Peyer's patch (tissue), 4 donors: ENCODE measurements around the gene FOXJ1. TPM values are rescaled to one million over a fixed set of nuclear protein-coding genes. Genes with fewer than 3 reads are reported as not detected.

Experiments used
- DNase-seq, 3 donors: peaks; one replicate each; pipeline ENCODE4 v3.0.0-alpha.2; 2017 to 2019
- H3K27ac ChIP-seq, 4 donors: fragments of 200-600 bp; sonication (generic); one replicate each; pipeline ENCODE4 v1.5.1; 2016 to 2019
- H3K27me3 ChIP-seq, 2 donors: fragments of 200-600 bp; sonication (generic); one replicate each; pipeline ENCODE4 v1.5.1; 2019
- H3K36me3 ChIP-seq, 3 donors: fragments of 200-600 bp; sonication (generic); one replicate each; pipeline ENCODE4 v1.5.1; 2016 to 2019
- H3K4me1 ChIP-seq, 4 donors: fragments of 200-600 bp; sonication (generic); one replicate each; pipeline ENCODE4 v1.5.1; 2016 to 2019
- H3K4me3 ChIP-seq, 4 donors: fragments of 200-600 bp; sonication (generic); 1 replicate in 3 of 4; 2 replicates in 1 of 4; pipeline ENCODE4 v1.5.1; 2016 to 2019; ENCODE audit warnings: mild to moderate bottlenecking in 1 of 4
- H3K9me3 ChIP-seq, 4 donors: fragments of 200-600 bp; sonication (generic); one replicate each; pipeline ENCODE4 v1.5.1; 2016 to 2019; ENCODE audit warnings: mild to moderate bottlenecking in 1 of 4
- POLR2A ChIP-seq, 2 donors: fragments of 450-650 bp; IDR thresholded peaks; one replicate each; pipeline ENCODE4 v1.5.1; 2017; ENCODE audit warnings: antibody characterized with exemption in 2 of 2, mild to moderate bottlenecking in 2 of 2, moderate library complexity in 2 of 2
- total RNA-seq, 4 donors: library from RNA; depleted of rRNA; stranded (reverse); fragments of >200 nt; gene quantifications; one replicate each; pipeline ENCODE4 v1.1.0, GENCODE V29; 2016
- TF ChIP-seq, protein P1 (sequence below), 6 experiments: fragments of 450-650 bp in 4 of 6; fragments of 200-600 bp in 2 of 6; sonication (generic) in 1 of 6; IDR thresholded peaks; one replicate each; pipeline ENCODE4 v1.5.1; 2017 to 2019; ENCODE audit warnings: antibody characterized with exemption in 6 of 6, mild to moderate bottlenecking in 3 of 6, moderate library complexity in 1 of 6

Gene FOXJ1
- total RNA-seq, 4 donors from 2014 or later, result not detected

- H3K4me1 ChIP-seq, result no peaks in the 10 kb centered on the region
- no peaks in the 10 kb centered on the region for H3K9me3 ChIP-seq
- no peak for DNase-seq
- H3K27me3 ChIP-seq, result no peaks in the 10 kb centered on the region
- no peak overlapping the region for H3K27ac ChIP-seq
- no peak overlapping the region for H3K4me3 ChIP-seq
- H3K36me3 ChIP-seq, result no peaks in the 10 kb centered on the region
- no peak for TF ChIP-seq POLR2A (IDR thresholded peaks at IDR 0.05)
- TF ChIP-seq, protein P1, sequence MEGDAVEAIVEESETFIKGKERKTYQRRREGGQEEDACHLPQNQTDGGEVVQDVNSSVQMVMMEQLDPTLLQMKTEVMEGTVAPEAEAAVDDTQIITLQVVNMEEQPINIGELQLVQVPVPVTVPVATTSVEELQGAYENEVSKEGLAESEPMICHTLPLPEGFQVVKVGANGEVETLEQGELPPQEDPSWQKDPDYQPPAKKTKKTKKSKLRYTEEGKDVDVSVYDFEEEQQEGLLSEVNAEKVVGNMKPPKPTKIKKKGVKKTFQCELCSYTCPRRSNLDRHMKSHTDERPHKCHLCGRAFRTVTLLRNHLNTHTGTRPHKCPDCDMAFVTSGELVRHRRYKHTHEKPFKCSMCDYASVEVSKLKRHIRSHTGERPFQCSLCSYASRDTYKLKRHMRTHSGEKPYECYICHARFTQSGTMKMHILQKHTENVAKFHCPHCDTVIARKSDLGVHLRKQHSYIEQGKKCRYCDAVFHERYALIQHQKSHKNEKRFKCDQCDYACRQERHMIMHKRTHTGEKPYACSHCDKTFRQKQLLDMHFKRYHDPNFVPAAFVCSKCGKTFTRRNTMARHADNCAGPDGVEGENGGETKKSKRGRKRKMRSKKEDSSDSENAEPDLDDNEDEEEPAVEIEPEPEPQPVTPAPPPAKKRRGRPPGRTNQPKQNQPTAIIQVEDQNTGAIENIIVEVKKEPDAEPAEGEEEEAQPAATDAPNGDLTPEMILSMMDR (IDR thresholded peaks at IDR 0.05), result no peak
Measured at GRCh38 chr17:76174037-76174436, 33.0 kb upstream of the FOXJ1 start.

- no peaks in the 10 kb centered on the region for H3K36me3 ChIP-seq
Measured at GRCh38 chr17:76173474-76173873, 32.4 kb upstream of the FOXJ1 start.

GRCh38 chr17:76171706-76172105, 30.7 kb upstream of the FOXJ1 start:
- Histone ChIP-seq H3K9me3 (no peaks in the 10 kb centered on the region), H3K4me3 (no peak overlapping the region), H3K36me3 (no peaks in the 10 kb centered on the region), H3K4me1 (no peaks in the 10 kb centered on the region), H3K27me3 (no peaks in the 10 kb centered on the region), H3K27ac (no peak overlapping the region)
- DNase-seq, result no peak
- TF ChIP-seq, protein P1 (IDR thresholded peaks at IDR 0.05), result no peak
- no peak for TF ChIP-seq POLR2A (IDR thresholded peaks at IDR 0.05)

More at GRCh38 chr17:76173474-76173873, 32.4 kb upstream of the FOXJ1 start:
- TF ChIP-seq POLR2A (IDR thresholded peaks at IDR 0.05), result no peak
- TF ChIP-seq, protein P1 (IDR thresholded peaks at IDR 0.05), result no peak
- H3K4me3 ChIP-seq, result no peak overlapping the region
- H3K27ac ChIP-seq, result no peak overlapping the region
- no peaks in the 10 kb centered on the region for H3K27me3 ChIP-seq
- H3K9me3 ChIP-seq, result no peaks in the 10 kb centered on the region
- DNase-seq, result no peak
- H3K4me1 ChIP-seq, result no peaks in the 10 kb centered on the region

DNA sequence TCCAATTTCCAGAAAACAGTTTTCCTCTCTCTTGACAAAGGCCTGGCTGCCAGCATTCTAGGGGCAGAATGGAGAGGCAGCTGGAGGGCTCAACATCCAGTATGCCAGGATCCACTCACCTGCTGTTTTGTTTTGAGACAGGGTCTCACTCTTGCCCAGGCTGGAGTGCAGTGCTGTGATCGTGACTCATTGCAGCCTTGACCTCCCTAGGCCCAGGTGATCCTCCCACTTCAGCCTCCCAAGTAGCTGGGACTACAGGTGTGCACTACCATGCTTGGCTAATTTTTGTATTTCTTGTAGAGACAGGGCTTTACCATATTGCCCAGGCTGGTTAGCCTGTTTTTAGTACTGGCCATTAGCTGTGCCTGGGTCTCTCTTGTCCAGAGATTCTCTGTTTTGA, 29.1 kb upstream of the FOXJ1 start:
- Histone ChIP-seq H3K9me3 (no peaks in the 10 kb centered on the region), H3K27ac (no peak overlapping the region), H3K4me1 (no peaks in the 10 kb centered on the region), H3K36me3 (peaks cover 0 to 4% (median 0%) of the 10 kb centered on the region in 3 donors), H3K4me3 (no peak overlapping the region), H3K27me3 (no peaks in the 10 kb centered on the region)
- no peak for DNase-seq
- TF ChIP-seq POLR2A (IDR thresholded peaks at IDR 0.05), result no peak
- TF ChIP-seq, protein P1 (IDR thresholded peaks at IDR 0.05), result no peak

GRCh38 chr17:76166906-76167305, 25.9 kb upstream of the FOXJ1 start:
- no peaks in the 10 kb centered on the region for H3K4me1 ChIP-seq
- H3K9me3 ChIP-seq, result no peaks in the 10 kb centered on the region
- no peak overlapping the region for H3K27ac ChIP-seq
- DNase-seq, result no peak
- H3K36me3 ChIP-seq, result peaks cover 0 to 8% (median 0%) of the 10 kb centered on the region in 3 donors
- no peak overlapping the region for H3K4me3 ChIP-seq
- no peaks in the 10 kb centered on the region for H3K27me3 ChIP-seq
- no peak for TF ChIP-seq POLR2A (IDR thresholded peaks at IDR 0.05)
- TF ChIP-seq, protein P1 (IDR thresholded peaks at IDR 0.05), result no peak

GRCh38 chr17:76166168-76166567, 25.1 kb upstream of the FOXJ1 start:
- no peak for DNase-seq
- TF ChIP-seq, protein P1 (IDR thresholded peaks at IDR 0.05), result no peak
- TF ChIP-seq POLR2A (IDR thresholded peaks at IDR 0.05), result no peak
- Histone ChIP-seq H3K36me3 (peaks cover 0 to 8% (median 0%) of the 10 kb centered on the region in 3 donors), H3K27ac (no peak overlapping the region), H3K9me3 (no peaks in the 10 kb centered on the region), H3K27me3 (no peaks in the 10 kb centered on the region), H3K4me1 (no peaks in the 10 kb centered on the region), H3K4me3 (no peak overlapping the region)
